HCT116 (cell line): ENCODE data around the gene RANBP3L. TPM values are rescaled to one million over a fixed set of nuclear protein-coding genes. Genes with fewer than 3 reads are reported as not detected.

Experiments
- ATAC-seq: fragments of 200-7000 bp; cut with Tn5 transposase; 2 replicates; pipeline ENCODE4 v1.9.1; 2020; ENCODE audit warnings: mild to moderate bottlenecking, moderate library complexity
- BruUV-seq: library from RNA; stranded (reverse); fragments of 400-500 nt; replicated peaks from 2 replicates; lab custom pipeline; 2021; lab: Mats Ljungman, UMichigan
- CTCF ChIA-PET: fragments of 300-600 bp; sonication (Branson Sonifier 250); formaldehyde crosslinking; loops from one replicate; lab custom pipeline; 2021; ENCODE audit warnings: antibody characterized with exemption; lab: Charles Lee
- POLR2A ChIA-PET: fragments of 300-600, 350-600 bp; sonication (Branson Sonifier 250); formaldehyde crosslinking; loops from one replicate; lab custom pipeline; 2021; ENCODE audit warnings: antibody characterized with exemption; lab: Charles Lee
- RAD21 ChIA-PET, 2 experiments: fragments of 300-600 bp; sonication (Branson Sonifier 250); formaldehyde crosslinking; loops; one replicate each; lab custom pipeline; 2023; ENCODE audit warnings: low total read pairs in 2 of 2; ENCODE audit not compliant: uncharacterized antibody in 2 of 2, unreplicated experiment in 2 of 2, low non-redundant PET in 1 of 2; lab: Charles Lee
- DNase-seq: peaks from one replicate; pipeline ENCODE4 v3.0.0-alpha.2; 2010; ENCODE audit warnings: low read depth, low spot score
- H2AFZ ChIP-seq: fragments of 200-600 bp; shearing (Covaris generic), sonication (generic); 2 replicates; pipeline ENCODE4 v1.6.1; 2017; ENCODE audit warnings: low read depth, mixed run types, mixed read lengths, antibody characterized with exemption, low read length; ENCODE audit not compliant: poor library complexity, severe bottlenecking
- H3K27ac ChIP-seq: 2 replicates; pipeline ENCODE4 v1.5.1; 2012; ENCODE audit warnings: low read depth, low read length
- H3K27me3 ChIP-seq: fragments of 200-600 bp; sonication (generic); 2 replicates; pipeline ENCODE4 v1.6.1; 2016; ENCODE audit warnings: mixed run types, low read length, mixed read lengths; ENCODE audit not compliant: insufficient read depth
- H3K36me3 ChIP-seq, 2 experiments: fragments of 200-500 bp in 1 of 2; fragments of 200-600 bp in 1 of 2; sonication (Bioruptor generic) in 1 of 2; sonication (generic) in 1 of 2; 2 replicates each; pipeline versions ENCODE4 v1.5.1 to v1.6.1; 2014 to 2016; ENCODE audit warnings: low read length in 2 of 2, inconsistent platforms in 1 of 2, mixed read lengths in 1 of 2, mixed run types in 1 of 2; ENCODE audit not compliant: insufficient read depth in 2 of 2, control insufficient read depth in 1 of 2
- H3K4me1 ChIP-seq, 2 experiments: fragments of 200-600 bp in 1 of 2; sonication (generic) in 1 of 2; 2 replicates each; pipeline versions ENCODE4 v1.5.1 to v1.6.1; 2012 to 2017; ENCODE audit warnings: low read length in 2 of 2, inconsistent platforms in 1 of 2, mild to moderate bottlenecking in 1 of 2, mixed read lengths in 1 of 2, mixed run types in 1 of 2, moderate library complexity in 1 of 2; ENCODE audit not compliant: insufficient read depth in 2 of 2, control insufficient read depth in 1 of 2
- H3K4me2 ChIP-seq: fragments of 200-600 bp; sonication (generic); 2 replicates; pipeline ENCODE4 v1.6.1; 2017; ENCODE audit warnings: mixed run types, low read length, mixed read lengths
- H3K4me3 ChIP-seq, 2 experiments: fragments of 200-600 bp in 1 of 2; sonication (generic) in 1 of 2; replicated peaks in 1 of 2; 2 replicates each; pipeline ENCODE4 v1.5.1; 2011 to 2016; ENCODE audit warnings: low read length in 2 of 2, control low read depth in 1 of 2, low read depth in 1 of 2, mild to moderate bottlenecking in 1 of 2, mixed read lengths in 1 of 2, mixed run types in 1 of 2
- H3K79me2 ChIP-seq: fragments of 200-600 bp; sonication (generic); 2 replicates; pipeline ENCODE4 v1.6.1; 2017; ENCODE audit warnings: mild to moderate bottlenecking, mixed run types, low read length, moderate library complexity, mixed read lengths; ENCODE audit not compliant: insufficient read depth
- H3K9ac ChIP-seq: fragments of 200-600 bp; sonication (generic); 2 replicates; pipeline ENCODE4 v1.6.1; 2016; ENCODE audit warnings: low read length, mixed read lengths
- H3K9me2 ChIP-seq: fragments of 200-600 bp; sonication (generic), shearing (Covaris generic); 2 replicates; pipeline ENCODE4 v1.6.1; 2017; ENCODE audit warnings: mixed run types, mild to moderate bottlenecking, moderate library complexity; ENCODE audit not compliant: insufficient read depth
- H3K9me3 ChIP-seq, 2 experiments: fragments of 200-500 bp in 1 of 2; fragments of 200-600 bp in 1 of 2; sonication (Bioruptor generic) in 1 of 2; sonication (generic) in 1 of 2; 2 replicates each; pipeline ENCODE4 v1.6.1; 2014 to 2017; ENCODE audit warnings: low read length in 2 of 2, mixed read lengths in 2 of 2, inconsistent platforms in 1 of 2, low read depth in 1 of 2, mild to moderate bottlenecking in 1 of 2, mixed run types in 1 of 2, moderate library complexity in 1 of 2; ENCODE audit not compliant: control insufficient read depth in 1 of 2, insufficient read depth in 1 of 2
- H4K20me1 ChIP-seq: fragments of 200-600 bp; sonication (generic), shearing (Covaris generic); 2 replicates; pipeline ENCODE4 v1.6.1; 2017; ENCODE audit warnings: mixed run types, mild to moderate bottlenecking, moderate library complexity; ENCODE audit not compliant: insufficient read depth
- EGR1 ChIP-seq: IDR thresholded peaks from 2 replicates; pipeline ENCODE4 v1.6.1; 2012; ENCODE audit warnings: low read depth
- FOSL1 ChIP-seq: IDR thresholded peaks from 2 replicates; pipeline ENCODE4 v1.6.1; 2012; ENCODE audit warnings: low read depth
- POLR2A ChIP-seq: IDR thresholded peaks from 2 replicates; pipeline ENCODE4 v1.7.0; 2011; ENCODE audit warnings: borderline replicate concordance; ENCODE audit not compliant: insufficient read depth, insufficient read length; ENCODE audit errors: extremely low read depth
- POLR2AphosphoS5 ChIP-seq: IDR thresholded peaks from 2 replicates; pipeline ENCODE4 v1.6.1; 2011; ENCODE audit warnings: mild to moderate bottlenecking, low read depth, low read length, moderate library complexity
- REST ChIP-seq: IDR thresholded peaks from 2 replicates; pipeline ENCODE4 v1.6.1; 2012; ENCODE audit warnings: low read depth
- SIN3A ChIP-seq: IDR thresholded peaks from 2 replicates; pipeline ENCODE4 v1.6.1; 2012; ENCODE audit warnings: low read depth
- TCF7L2 ChIP-seq: IDR thresholded peaks from 2 replicates; pipeline ENCODE4 v1.7.0; 2011; ENCODE audit warnings: borderline replicate concordance, inconsistent platforms; ENCODE audit not compliant: insufficient read depth, insufficient read length; ENCODE audit errors: extremely low read depth
- ZBTB33 ChIP-seq: IDR thresholded peaks from 2 replicates; pipeline ENCODE4 v1.6.1; 2011; ENCODE audit warnings: mild to moderate bottlenecking, low read length, moderate library complexity; ENCODE audit not compliant: insufficient replicate concordance; ENCODE audit errors: extremely low read depth
- ZNF274 ChIP-seq: fragments of 200-500 bp; sonication (Bioruptor generic); IDR thresholded peaks from 2 replicates; pipeline ENCODE4 v1.6.1; 2014; ENCODE audit warnings: mild to moderate bottlenecking, low read depth, low read length, inconsistent platforms
- intact Hi-C: fragments of 100-400 bp; cut with micrococcal nuclease; formaldehyde crosslinking; loops from 2 replicates; pipeline ENCODE4 v1.10.0; 2022
- total RNA-seq: library from RNA; stranded (reverse); gene quantifications from one replicate; pipeline ENCODE4 v1.2.1, GENCODE V29; 2021; ENCODE audit not compliant: unreplicated experiment

Gene RANBP3L
- total RNA-seq, 1 experiment from 2014 or later = not detected

GRCh38 chr5:36267905-36268304, 33.8 kb downstream of the RANBP3L start:
- ChIA-PET POLR2A (no interaction called here), RAD21 (no interaction called here), CTCF (no interaction called here)
- no peaks in the 10 kb centered on the region for H3K27me3 ChIP-seq
- H3K27ac ChIP-seq = no peak overlapping the region
- no peaks in the 10 kb centered on the region for H3K9me2 ChIP-seq
- no peak overlapping the region for H2AFZ ChIP-seq
- no peak overlapping the region for H3K9ac ChIP-seq
- H3K4me3 ChIP-seq = no peak overlapping the region
- TF ChIP-seq TCF7L2 (no peak), REST (no peak), EGR1 (no peak), SIN3A (no peak), ZNF274 (no peak), FOSL1 (no peak), ZBTB33 (no peak), POLR2A (no peak), POLR2AphosphoS5 (no peak)
- TF ChIP-seq, all 23 proteins: peak for 0
- Histone ChIP-seq H3K9me3 (no peaks in the 10 kb centered on the region), H3K4me2 (no peak overlapping the region), H3K79me2 (no peaks in the 10 kb centered on the region), H4K20me1 (no peaks in the 10 kb centered on the region), H3K36me3 (no peaks in the 10 kb centered on the region), H3K4me1 (no peaks in the 10 kb centered on the region)
- intact Hi-C loops = no loop called here
- DNase-seq (no peak), ATAC-seq (no peak)
- BruUV-seq = no TSS peak
